Keratinocyte (primary cell): ENCODE results near the gene GFOD1. TPM values are rescaled to one million over a fixed set of nuclear protein-coding genes. Genes with fewer than 3 reads are reported as not detected.
A peak's percentile ranks its signal among the peaks of the same experiment; 100 is the strongest.

Experiments
- DNase-seq: peaks from one replicate; pipeline ENCODE4 v3.0.0-alpha.2; 2011; ENCODE audit warnings: low read depth, missing footprints, low spot score
- FAIRE-seq: peaks from 2 replicates; lab custom pipeline; 2011; peaks lifted over from hg19 to GRCh38; lab: Jason Lieb, UNC
- H2AFZ ChIP-seq: 2 replicates; pipeline ENCODE4 v1.6.0; 2012; ENCODE audit warnings: low read length, control low read depth, inconsistent platforms; ENCODE audit not compliant: control insufficient read depth
- H3K27ac ChIP-seq: 2 replicates; pipeline ENCODE4 v1.5.1; 2011; ENCODE audit warnings: low read length; ENCODE audit not compliant: control insufficient read depth, insufficient read depth
- H3K27me3 ChIP-seq: 3 replicates; pipeline ENCODE4 v1.6.0; 2011; ENCODE audit warnings: low read length; ENCODE audit not compliant: control insufficient read depth, insufficient read depth; ENCODE audit errors: extremely low read depth
- H3K36me3 ChIP-seq, 2 experiments: 2 replicates in 1 of 2; 3 replicates in 1 of 2; pipeline ENCODE4 v1.5.1; 2011; ENCODE audit warnings: low read length in 2 of 2, mild to moderate bottlenecking in 1 of 2; ENCODE audit not compliant: control insufficient read depth in 2 of 2, insufficient read depth in 2 of 2; ENCODE audit errors: extremely low read depth in 1 of 2
- H3K4me1 ChIP-seq: 3 replicates; pipeline ENCODE4 v1.5.1; 2011; ENCODE audit warnings: low read length; ENCODE audit not compliant: control insufficient read depth, insufficient read depth; ENCODE audit errors: extremely low read depth
- H3K4me2 ChIP-seq: 3 replicates; pipeline ENCODE4 v1.6.0; 2011; ENCODE audit warnings: low read depth, low read length; ENCODE audit not compliant: control insufficient read depth, insufficient read depth; ENCODE audit errors: extremely low read depth
- H3K4me3 ChIP-seq, 3 experiments: fragments of 200-600 bp in 1 of 3; sonication (generic) in 1 of 3; 2 replicates in 2 of 3; 3 replicates in 1 of 3; pipeline ENCODE4 v1.5.1; 2011 to 2016; ENCODE audit warnings: low read length in 3 of 3, mild to moderate bottlenecking in 3 of 3, control low read depth in 2 of 3, inconsistent platforms in 1 of 3, low read depth in 1 of 3, mixed read lengths in 1 of 3, mixed run types in 1 of 3, moderate library complexity in 1 of 3; ENCODE audit not compliant: control insufficient read depth in 2 of 3, insufficient read depth in 2 of 3; ENCODE audit errors: extremely low read depth in 1 of 3
- H3K79me2 ChIP-seq: 2 replicates; pipeline ENCODE4 v1.6.0; 2012; ENCODE audit warnings: low read length; ENCODE audit not compliant: control insufficient read depth, insufficient read depth
- H3K9ac ChIP-seq: 3 replicates; pipeline ENCODE4 v1.6.0; 2011; ENCODE audit warnings: low read length; ENCODE audit not compliant: control insufficient read depth, insufficient read depth; ENCODE audit errors: extremely low read depth
- H3K9me1 ChIP-seq: 3 replicates; pipeline ENCODE4 v1.6.0; 2011; ENCODE audit warnings: low read length; ENCODE audit not compliant: control insufficient read depth, insufficient read depth; ENCODE audit errors: extremely low read depth
- H3K9me3 ChIP-seq: 2 replicates; pipeline ENCODE4 v1.5.1; 2012; ENCODE audit warnings: low read depth, low read length; ENCODE audit not compliant: control insufficient read depth
- H4K20me1 ChIP-seq: 3 replicates; pipeline ENCODE4 v1.6.0; 2011; ENCODE audit warnings: low read length; ENCODE audit not compliant: control insufficient read depth, insufficient read depth; ENCODE audit errors: extremely low read depth
- CTCF ChIP-seq, 3 experiments: IDR thresholded peaks in 1 of 3; conservative IDR thresholded peaks in 1 of 3; optimal IDR thresholded peaks in 1 of 3; 2 replicates in 2 of 3; 3 replicates in 1 of 3; pipeline versions ENCODE3 to v1.5.1; 2011; ENCODE audit warnings: low read length in 3 of 3, mild to moderate bottlenecking in 3 of 3, moderate library complexity in 2 of 3, control low read depth in 1 of 3, inconsistent platforms in 1 of 3; ENCODE audit not compliant: insufficient read depth in 2 of 3; ENCODE audit errors: extremely low read depth in 1 of 3
- EZH2 ChIP-seq: IDR thresholded peaks from one replicate; pipeline ENCODE4 v1.6.1; 2012; ENCODE audit warnings: inconsistent platforms, mild to moderate bottlenecking, low read length, moderate library complexity
- dilution Hi-C: fragments of 300-500 bp; cut with MboI; formaldehyde crosslinking; loops from one replicate; pipeline ENCODE4 v1.7.0; 2020; ENCODE audit warnings: low sequenced_read_pairs; ENCODE audit not compliant: extremely low pct_ligation_motif_present
- polyA plus RNA-seq, 5 experiments: library from polyadenylated mRNA; depleted of rRNA in 3 of 5; stranded (reverse) in 3 of 5; stranded (forward) in 1 of 5; unstranded in 1 of 5; fragments of >200 nt; gene quantifications; 1 replicate in 1 of 5; 2 replicates in 3 of 5; 3 replicates in 1 of 5; pipeline versions ENCODE4 v1.2.1 to v1.2.3, GENCODE V29; 2011 to 2012; ENCODE audit warnings: missing spikeins in 2 of 5, low read depth in 1 of 5, low replicate concordance in 1 of 5

The GFOD1 gene
- polyA plus RNA-seq, 1 donor (not counting 4 experiments of a cell fraction or from before 2014, with no cell fraction given), result 7.2 TPM

- H3K4me2 ChIP-seq, result peak overlapping the region; percentile 71
- H3K9me3 ChIP-seq, result no peaks in the 10 kb centered on the region
- H3K4me1 ChIP-seq, result peaks cover 23% of the 10 kb centered on the region
- H4K20me1 ChIP-seq, result no peaks in the 10 kb centered on the region
- H3K27me3 ChIP-seq, result no peaks in the 10 kb centered on the region
- peak overlapping the region; percentile 82 for H2AFZ ChIP-seq
- H3K79me2 ChIP-seq, result peaks cover 39% of the 10 kb centered on the region
- H3K36me3 ChIP-seq, result peaks cover 2 to 7% of the 10 kb centered on the region in 2 experiments
- FAIRE-seq, result no peak
- peak overlapping the region; percentile 90 for H3K9ac ChIP-seq
- H3K9me1 ChIP-seq, result no peaks in the 10 kb centered on the region
- DNase-seq, result no peak
- dilution Hi-C loops, result no loop called here
- TF ChIP-seq CTCF (optimal IDR thresholded peaks at IDR 0.05 in 1 of 3, IDR thresholded peaks at IDR 0.05 in 1 of 3, conservative IDR thresholded peaks at IDR 0.05 in 1 of 3; ENCODE audit: extremely low read depth in 1 of 3, insufficient read depth in 2 of 3, low read length in 3 of 3), result no peak
- no peak for TF ChIP-seq EZH2
- peak overlapping the region; percentile 73 for H3K27ac ChIP-seq
- peak overlapping the region; percentile 84 to 86 (median 86) for H3K4me3 ChIP-seq
These were observed 700 bp downstream of the GFOD1 start for GRCh38 chr6:13486679-13487121.

DNA sequence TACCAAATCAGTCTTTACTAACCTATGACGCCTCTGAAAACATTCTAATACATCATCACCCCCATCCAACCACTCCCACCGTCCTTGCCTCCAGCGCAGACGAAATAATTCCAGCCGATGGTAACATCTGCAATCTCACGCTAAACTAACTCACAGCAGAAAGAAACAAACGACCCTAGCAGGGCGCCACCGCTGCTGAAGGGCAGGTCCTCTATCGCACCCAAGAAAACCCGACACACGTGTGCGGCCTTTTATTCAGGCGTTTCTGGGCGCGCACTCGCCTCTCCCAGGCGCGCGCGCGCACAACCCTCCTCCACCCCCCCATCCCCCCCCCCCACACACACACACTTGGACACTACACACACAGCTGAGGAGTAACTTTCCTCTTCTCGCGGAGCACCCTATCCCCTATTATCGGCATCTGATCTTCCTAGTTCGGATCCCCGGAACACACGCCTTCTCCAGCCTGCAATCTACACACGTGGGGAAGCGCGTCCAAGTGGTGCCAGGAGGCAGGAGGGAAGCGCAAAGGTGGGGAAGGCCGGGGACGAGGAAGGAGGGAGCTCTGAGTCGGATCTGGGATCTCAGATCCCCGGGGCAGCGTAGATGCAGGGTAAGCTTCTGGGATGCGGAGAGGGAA is 1.4 kb downstream of the GFOD1 start:
- dilution Hi-C loops, result no loop called here
- Histone ChIP-seq H3K4me1 (peaks cover 29% of the 10 kb centered on the region), H3K79me2 (peaks cover 39% of the 10 kb centered on the region), H3K4me3 (peak overlapping the region; percentile 84 to 86 (median 86)), H3K9me3 (no peaks in the 10 kb centered on the region), H3K36me3 (peaks cover 2 to 7% of the 10 kb centered on the region in 2 experiments), H3K27ac (peak overlapping the region; percentile 73), H3K4me2 (peak overlapping the region; percentile 89), H3K9me1 (no peaks in the 10 kb centered on the region), H4K20me1 (no peaks in the 10 kb centered on the region), H3K27me3 (no peaks in the 10 kb centered on the region), H2AFZ (peak overlapping the region; percentile 82), H3K9ac (peak overlapping the region; percentile 90)
- DNase-seq (no peak), FAIRE-seq (no peak)
- no peak for TF ChIP-seq CTCF (optimal IDR thresholded peaks at IDR 0.05 in 1 of 3, IDR thresholded peaks at IDR 0.05 in 1 of 3, conservative IDR thresholded peaks at IDR 0.05 in 1 of 3; ENCODE audit: extremely low read depth in 1 of 3, insufficient read depth in 2 of 3, low read length in 3 of 3)
- TF ChIP-seq EZH2, result no peak
